Measurements from ENCODE around the gene FN1.

- no peak for TF ChIP-seq CTCF (IDR thresholded peaks at IDR 0.05)
- no peak for TF ChIP-seq POLR2A (IDR thresholded peaks at IDR 0.05)
- no peak for TF ChIP-seq POLR2AphosphoS5 (IDR thresholded peaks at IDR 0.05)
- no peak for TF ChIP-seq EP300 (IDR thresholded peaks at IDR 0.05; ENCODE audit: low read depth)
These were observed 31.4 kb downstream of the FN1 start for GRCh38 chr2:215404348-215405012.

Data from transverse colon (tissue), 4 donors.